Stimulated activated CD8-positive, alpha-beta memory T cell treated with anti-CD3 and anti-CD28 coated beads, Interleukin-15, amount 100 ng/mL, for 1 hour (primary cell): Measurements from ENCODE around the gene RPGR.

Experiments
- DNase-seq: peaks from one replicate; pipeline ENCODE4 v3.0.0-alpha.2; 2020; ENCODE audit warnings: low read depth

RPGR gene

DNA sequence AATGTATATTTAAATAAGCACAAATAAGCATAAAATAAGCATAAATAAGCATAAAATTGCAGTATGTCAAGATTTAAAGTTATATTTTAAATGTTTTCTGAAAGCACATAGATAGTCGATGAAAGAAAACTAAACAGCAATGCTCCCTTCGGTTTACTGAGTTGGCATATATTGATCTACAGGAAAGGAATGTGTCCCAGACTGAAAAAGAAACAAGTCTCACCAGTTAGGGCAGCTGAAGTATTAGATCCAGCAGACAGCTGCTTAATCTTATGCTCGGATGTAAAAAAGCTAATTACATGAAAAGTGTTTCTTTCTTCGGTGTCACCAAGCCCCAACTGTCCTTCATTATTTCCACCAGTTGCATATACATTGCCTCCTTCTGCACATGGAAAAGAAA is 8.7 kb downstream of the RPGR start:
- no peak for DNase-seq

DNA sequence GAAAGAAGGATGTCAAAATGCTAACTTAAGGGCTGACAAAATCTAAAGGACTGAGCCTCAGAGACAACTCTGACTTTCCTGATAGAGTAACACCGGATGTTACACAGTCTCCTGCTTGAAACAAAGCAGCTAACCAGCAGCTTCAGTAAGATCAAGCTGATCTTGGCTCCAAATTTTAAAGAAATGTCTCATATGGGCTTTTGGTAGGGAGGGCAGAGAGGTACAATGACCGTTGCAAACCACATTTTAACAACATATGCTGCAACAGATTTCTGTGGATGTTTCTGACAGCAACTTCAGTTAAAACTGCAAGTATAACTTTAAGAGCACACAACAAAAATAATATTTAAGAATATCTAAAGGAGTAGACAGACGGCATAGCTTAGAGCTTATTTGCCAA is 9.1 kb downstream of the RPGR start:
- no peak for DNase-seq

DNA sequence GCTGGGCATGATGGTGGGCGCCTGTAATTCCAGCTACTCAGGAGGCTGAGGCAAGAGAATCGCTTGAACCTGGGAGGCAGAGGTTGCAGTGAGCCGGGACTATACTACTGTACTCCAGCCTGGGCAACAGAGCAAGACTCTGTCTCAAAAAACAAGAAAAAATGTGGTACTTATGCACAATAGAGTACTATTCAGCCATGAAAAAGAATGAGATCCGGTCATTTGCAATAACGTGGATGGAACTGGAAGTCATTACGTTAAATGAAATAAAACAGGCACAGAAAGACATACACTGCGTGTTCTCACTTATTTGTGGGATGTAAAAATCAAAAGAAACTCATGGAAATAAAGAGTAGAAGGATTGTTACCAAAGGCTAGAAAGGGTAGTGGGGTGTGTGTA is 12.1 kb downstream of the RPGR start:
- no peak for DNase-seq

DNA sequence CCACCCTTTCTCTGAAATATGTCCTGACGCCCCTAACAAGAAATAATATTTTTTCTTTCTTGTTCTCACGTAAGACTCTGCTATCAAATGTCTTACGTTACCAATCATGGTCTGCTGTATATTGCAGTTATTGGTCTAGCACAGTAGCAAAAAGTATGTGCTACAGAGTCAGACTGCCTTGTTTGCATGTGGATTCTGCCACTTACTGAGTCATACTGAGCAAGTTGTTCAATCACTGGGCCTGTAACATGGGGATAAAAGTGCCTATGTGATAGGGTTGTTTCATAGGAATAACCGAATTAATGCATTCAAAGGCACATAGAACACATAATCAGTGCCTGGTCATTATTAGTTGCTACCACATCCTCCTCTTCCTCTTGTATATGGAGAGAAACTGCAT is 14.1 kb downstream of the RPGR start:
- no peak for DNase-seq

DNA sequence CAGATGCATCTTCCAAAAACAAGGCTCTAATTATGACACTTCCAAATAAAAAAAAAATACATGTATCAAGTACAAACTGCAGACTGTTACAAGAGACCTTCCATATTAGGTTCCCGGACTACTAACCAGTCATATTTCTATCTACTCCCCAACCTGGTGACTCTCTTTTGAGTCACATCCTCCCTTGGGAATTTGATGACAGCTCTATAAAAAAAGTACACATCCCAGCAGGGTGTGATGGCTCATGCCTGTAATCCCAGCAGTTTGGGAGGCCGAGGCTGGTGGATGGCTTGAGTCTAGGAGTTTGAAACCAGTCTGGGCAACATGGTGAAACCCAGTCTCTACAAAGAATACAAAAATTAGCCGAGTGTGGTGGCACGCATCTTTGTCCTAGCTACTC is 14.9 kb downstream of the RPGR start:
- DNase-seq, result no peak

DNA sequence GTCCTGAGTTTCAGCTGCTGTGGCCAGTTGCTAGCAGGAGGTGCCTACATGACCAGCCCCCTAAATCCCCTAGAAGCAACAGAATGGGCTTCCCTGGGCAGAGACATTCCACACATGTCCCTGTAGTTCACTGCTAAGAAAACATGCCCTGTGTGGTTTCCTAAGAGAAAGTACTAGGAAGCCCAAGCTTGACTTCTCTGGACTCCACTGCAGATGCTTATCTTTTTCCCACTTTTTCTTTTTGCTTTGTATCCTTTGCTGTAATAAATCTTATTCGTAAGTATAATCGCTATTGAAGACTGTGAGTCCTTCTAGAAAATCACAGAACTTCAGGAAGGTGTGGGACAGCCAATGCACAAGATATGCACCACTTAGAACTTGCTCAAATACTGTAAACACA is 15.6 kb downstream of the RPGR start:
- DNase-seq, result no peak

DNA sequence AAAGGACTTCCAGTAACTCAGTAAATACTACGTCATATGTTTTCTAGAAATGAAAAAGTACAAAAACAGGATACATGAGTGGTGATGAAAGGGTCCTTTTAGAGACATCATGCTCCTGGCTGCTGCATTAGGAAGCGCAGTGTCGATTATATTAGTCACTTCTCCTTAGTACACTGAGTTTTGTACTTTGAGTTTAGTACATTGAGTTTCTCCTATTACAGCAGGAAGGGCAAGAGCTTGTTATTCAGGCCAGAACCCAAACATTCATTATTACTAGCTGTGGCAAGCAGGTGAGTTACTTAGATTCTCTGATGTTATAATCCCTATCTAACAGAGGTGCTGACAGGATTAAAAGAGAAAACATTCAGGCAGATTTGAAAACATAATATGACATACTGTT is 21.3 kb downstream of the RPGR start:
- no peak for DNase-seq

DNA sequence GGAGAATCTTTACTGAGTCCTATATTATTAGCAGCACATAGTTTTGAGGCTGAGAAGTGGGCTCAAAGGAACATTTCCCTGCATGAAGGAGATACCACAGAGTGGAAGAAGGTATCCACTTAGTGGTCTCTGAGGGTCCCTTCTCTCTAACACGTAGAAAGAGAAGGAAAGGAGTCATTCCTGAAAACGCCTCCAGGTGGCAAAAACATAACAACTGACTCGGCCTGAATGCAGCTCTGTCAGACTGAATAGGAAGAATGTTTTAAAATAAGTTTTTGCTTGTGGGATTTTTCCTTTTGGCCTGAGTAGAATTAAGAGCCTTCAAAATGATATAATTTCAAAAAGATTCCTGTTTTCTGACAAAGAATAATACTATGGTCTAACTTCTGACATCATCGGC is 23.3 kb downstream of the RPGR start:
- DNase-seq, result no peak

DNA sequence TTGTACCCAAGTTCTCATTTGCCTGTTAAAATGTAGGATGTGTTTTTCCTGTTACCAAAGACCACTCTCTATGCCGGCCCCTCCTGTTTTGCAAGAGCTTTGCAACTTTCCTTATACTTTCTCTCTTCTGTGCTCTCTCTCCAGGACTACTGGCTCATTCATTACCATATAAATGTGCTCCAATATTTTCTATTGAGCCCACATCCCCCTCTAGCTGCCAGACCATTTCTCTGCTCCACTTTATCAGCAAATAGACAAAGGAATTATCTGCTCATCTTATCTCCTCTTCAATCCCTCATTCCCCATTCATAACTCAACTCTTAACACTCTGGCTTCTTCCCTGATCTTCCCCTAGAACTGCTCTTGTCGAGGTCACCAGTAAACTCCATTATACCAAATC is 33.6 kb downstream of the RPGR start:
- no peak for DNase-seq

DNA sequence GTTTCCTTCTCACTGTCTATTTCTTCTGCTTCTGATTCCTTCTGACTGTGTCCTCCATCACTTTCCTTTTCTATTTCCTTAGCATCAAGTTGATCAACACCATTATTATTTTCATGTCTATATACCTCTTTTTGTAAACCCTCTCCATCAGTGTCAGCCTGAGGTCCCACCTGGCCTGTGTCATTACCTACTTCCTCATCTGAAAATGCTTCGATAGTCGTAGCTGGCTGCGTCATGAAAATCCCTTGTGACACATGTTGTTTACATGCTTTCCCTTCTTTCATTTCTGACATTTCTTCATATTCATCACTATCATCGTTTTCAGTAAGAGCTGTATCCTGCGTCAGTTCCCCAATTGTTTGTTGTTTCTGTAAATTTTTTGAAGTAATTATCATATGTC is 39.6 kb downstream of the RPGR start:
- DNase-seq, result no peak

DNA sequence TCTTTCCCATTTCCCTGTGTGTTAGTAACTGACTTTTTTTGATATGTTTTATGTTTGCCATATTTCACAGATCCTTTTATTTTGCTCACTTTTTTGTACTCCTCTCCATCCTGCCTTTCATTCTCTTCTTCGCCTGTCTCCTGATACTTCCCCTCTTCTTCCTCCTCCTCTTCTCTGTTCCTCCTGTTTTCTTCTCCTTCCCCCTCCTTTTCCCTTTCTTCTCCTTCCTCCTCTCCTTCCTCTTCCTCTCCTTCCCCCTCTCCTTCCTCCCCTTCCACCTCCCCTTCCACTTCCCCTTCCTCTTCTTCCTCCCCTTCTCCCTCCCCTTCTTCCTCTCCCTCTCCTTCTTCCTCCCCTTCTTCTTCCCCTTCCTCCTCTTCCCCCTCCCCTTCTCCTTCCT is 41.7 kb downstream of the RPGR start:
- no peak for DNase-seq

DNA sequence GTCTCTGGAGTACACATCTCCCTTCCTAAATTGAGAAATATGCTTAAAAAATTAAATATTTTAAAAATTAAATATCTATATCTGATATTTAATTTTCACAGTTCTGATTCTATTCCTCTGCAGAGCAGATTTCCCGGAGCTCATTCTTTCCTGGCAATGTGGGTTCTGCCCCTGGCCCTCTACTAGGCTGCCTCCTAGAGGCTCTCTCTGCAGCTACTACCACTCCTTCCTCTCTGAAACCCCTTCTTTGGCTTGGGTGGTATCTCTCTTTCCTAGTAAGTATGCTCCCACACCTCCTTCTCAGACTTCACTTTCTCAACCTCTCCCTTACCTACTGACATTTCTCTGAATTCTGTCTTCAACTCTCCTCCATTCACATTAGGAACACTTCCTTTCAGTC is 45.3 kb downstream of the RPGR start:
- no peak for DNase-seq

DNA sequence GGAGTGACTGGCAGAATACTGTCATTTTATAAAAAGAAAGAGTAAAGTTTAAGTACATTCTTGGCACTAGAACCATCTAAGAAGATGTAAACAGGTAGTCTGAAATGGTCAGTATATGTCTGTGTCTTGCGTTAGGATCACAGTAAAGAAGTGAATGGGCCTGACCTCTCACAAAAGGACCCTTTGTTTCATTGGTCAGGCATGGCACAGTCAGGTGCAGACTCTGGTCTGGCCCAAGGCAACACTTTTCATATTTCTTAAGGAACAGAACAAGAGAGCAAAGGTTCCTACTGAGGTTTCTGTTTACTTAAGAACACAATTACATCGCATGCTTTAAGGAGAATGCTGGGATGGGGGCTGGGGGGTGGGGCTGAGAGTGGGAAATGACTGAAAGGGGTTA is 48.1 kb downstream of the RPGR start:
- DNase-seq, result no peak

DNA sequence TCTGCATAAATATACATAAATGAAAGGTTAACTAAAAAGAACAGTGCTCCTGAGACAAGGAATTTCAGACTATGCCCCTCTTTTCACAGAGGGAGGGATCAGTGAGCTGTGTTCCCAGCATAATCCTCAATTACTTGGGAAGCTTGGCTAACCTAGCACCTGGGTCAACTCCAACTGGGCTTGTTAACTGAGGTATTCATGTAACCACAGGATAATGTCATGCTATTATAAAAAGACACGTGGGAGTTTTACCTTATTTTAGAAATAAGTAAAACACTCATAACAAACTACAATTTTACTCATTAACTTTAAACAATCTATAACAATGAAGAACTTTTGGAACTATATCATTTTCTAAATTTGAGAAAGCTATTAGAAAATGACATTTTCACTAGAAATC is 48.6 kb downstream of the RPGR start:
- DNase-seq, result no peak

DNA sequence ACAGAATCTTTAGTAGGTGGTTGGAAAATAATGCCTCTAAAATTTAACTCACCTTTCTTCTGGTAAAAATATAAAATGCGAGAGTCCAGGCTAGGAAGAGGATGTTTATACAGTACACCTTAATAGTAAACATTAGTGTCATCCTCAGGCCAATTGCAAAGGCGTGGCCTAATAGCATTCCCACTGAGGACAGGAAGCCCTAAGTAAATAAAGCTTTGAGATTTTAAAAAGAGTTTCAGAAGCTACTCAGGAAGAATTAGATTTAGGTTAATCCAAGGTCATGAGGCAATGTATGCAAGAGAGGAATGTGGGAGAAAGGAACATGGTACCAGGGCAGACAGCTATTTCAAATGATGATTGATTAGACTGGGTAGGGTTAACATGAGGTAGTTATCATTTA is 49.5 kb downstream of the RPGR start:
- no peak for DNase-seq

DNA sequence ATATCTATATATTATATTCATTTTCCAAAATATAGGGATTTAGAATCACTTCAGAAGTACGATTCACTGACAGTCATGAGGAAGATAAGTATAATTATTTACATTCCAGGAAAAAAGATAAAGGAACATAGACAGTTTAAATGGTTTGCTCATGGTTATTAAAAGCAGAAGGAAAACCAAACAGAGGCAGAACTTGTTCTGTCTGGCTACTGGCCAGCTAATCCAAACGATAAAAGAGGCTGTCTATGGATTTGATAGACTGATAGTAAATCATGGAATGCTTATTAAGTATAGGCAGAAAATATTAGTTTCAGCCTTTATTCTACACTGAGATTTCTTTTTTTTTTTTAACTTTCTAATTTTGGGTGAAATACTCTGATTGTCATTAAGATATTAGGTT is 50.2 kb downstream of the RPGR start:
- no peak for DNase-seq

DNA sequence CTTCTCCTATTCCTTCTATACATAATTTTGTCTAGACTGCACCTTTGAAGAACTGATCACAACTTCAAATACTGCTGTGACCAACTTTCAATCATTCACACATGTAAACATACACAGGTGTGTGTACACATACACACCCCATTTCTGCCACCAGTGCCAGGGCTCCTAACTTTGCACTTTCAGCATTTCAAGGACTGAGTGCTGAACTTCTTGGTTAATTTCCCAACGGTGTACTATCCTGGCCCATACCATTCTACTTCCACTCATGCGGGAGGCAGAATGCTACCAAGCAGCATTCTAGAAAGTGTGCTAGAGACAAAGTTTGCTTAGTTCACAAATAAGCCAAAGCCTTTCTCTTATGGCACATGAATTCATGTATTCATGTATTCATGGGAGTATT is 51.2 kb downstream of the RPGR start:
- DNase-seq, result no peak

DNA sequence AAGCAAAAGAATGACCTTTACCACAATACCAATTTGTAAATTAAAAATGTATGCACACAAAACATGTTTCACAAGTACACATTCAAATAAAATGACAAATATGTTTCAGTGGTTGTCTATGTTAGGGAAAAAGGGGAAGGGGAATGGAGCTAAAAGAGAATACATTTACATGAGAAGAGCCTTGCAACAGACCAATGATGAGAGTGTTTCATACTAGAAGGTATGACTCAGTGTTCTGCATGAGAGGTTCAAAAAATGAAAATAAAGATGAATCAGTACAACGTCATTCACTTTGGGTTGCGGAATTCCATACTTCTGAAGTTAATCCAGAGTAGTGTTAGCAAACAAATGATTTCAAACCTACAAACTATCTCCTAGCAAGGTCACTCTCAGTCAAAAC is 51.7 kb downstream of the RPGR start:
- DNase-seq, result no peak

DNA sequence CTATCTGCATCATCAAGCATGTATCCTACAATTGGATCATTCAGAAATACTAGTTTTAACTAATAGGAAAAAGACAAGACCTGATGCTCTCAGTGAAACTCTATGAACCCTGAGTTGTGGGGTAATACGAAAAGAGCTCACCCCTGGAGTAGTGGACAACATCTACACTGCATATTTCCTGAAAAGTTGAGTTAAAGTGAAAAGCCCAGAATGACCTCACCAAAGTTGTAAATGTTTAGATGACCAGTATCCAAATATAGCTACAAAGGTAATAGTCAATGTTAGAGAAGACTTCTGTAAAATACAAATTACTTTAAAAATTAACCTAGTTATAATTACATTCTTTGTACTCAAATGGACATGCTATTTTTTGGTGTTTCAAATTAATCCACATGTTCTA is 53.9 kb downstream of the RPGR start:
- no peak for DNase-seq

DNA sequence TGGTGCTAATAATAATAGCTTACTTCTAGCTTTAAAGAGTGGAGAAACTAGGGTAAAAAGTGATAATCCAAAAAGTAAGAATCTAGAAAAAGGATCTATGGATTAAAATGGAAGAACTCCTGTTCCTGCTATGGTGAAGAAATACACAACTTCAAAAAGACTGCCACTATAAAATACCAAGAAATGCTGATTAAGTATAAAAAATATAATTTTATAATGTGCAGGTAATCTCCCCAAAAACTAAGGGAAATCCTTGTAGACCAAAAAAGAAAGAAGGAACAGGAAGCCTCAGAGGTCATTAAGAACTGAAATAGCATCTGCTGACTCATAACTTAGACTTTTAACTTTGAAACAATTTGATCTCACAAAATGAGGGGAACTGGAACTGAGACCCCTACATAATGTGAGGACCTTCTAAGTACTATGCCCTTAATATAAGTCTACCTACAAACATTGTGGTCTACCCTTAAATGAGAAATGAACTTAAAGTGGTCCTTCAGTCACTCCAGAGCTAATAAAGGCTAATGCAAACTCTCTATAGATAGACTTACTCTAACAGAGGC is 56.1 kb downstream of the RPGR start:
- DNase-seq, result no peak

DNA sequence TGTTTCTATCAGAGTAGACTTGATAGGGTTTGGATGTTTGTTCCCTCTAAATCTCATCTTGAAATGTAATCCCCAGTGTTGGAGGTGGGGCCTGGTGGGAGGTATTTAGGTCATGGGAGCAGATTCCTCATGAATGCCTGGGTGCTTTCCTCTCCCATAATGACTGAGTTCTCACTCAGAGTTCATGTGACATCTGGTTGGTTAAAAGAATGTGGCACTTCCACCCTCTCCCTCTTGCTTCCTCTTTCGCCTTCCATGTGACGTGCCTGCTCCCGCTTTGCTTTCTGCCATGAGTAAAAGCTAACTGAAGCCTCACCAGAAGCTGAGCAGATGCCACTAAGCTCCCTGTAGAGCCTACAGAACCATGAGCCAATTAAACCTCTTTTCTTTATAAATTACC is 59.3 kb downstream of the RPGR start:
- no peak for DNase-seq

DNA sequence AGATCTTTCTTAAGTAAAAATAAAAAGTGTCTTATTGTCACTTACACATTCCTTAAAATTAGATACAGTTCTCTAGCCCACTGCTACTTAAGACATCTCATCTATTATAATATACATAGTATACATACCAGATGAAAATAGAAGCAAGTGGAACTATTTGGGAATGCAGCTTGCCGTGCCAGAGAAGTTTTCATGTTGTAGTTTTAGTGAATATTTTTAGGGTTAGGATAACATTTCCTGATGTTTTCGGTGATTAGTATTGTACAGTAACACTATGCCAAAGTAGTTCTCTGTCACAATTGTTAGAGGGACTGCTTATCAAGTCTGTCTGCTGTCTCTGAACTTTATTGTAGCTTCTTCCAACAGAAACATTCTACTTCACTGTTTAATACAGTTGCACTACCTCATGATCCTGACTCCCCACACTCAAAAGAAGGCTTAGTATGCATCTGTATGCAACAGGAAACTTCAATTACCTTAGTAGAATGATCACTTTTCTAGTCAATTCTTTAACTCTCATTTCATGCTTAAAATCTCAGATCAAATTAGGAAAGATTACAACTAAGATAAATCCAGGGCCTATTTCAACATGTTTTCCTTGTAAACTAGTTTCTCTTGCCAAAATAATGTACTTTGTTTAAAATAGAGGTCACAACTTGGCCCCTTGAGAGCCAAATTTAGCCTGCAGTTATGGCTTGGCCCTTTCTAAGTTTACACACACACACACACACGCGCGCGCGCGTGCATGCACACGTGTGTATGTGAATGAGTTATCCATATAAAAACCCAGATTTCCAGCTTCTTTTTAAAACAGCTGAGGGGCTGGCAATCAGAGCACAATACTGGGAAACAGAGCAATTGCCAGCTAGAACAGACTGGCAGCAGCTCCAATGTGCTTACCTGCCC is 64.3 kb downstream of the RPGR start:
- DNase-seq, result no peak

DNA sequence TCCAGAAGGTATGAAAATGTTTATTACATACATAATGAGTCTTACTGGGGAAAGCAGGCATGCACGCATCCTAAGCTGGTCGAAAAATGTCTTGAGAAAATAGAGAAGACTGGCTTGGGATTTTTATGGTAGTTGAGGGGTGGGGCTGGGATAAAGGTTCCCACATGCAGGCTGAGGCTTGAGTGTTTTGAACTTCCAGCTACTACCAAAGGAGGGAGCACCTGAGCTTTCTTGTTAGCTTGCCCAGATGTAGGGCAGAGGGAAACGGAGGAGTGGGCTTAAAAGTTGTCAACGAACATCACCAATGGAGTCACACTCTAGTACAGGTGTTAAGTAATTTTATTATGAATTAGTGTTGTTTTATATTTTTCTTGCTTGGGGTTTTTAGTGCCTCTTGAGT is 67.1 kb downstream of the RPGR start:
- DNase-seq, result no peak

DNA sequence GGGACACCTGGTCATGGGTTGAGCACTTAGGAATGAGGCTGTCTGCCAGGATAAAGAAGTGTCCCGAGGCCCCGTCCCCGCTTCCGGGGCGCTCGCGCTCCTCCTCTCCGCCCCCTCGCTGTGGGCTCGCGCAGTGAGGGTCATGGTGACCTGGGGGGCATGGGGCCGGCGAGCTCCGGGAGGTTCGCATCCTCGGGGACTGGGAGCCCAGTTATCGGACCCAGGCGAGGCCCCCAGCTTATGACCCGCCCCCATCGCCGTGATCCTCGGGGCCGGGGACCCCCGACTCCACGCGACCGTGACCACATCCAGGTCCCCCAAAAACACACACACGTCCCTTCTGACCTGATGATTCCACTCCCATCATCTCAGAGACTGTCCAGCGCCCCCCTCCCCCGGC is 71.3 kb downstream of the RPGR start:
- no peak for DNase-seq
